Sigmoid colon (tissue), 4 donors: ENCODE measurements around the gene ZFP90.

Experiments used
- EP300 ChIP-seq, 4 donors: sonication (generic); formaldehyde crosslinking; IDR thresholded peaks; one replicate each; pipeline ENCODE4 v1.6.1; 2017; ENCODE audit warnings: antibody characterized with exemption in 4 of 4
- POLR2A ChIP-seq, 2 donors: fragments of 450-650 bp; IDR thresholded peaks; one replicate each; pipeline ENCODE4 v1.6.1; 2016; ENCODE audit warnings: antibody characterized with exemption in 2 of 2, mild to moderate bottlenecking in 2 of 2, moderate library complexity in 2 of 2
- POLR2AphosphoS5 ChIP-seq, 4 donors: sonication (generic); formaldehyde crosslinking; IDR thresholded peaks; one replicate each; pipeline ENCODE4 v1.6.1; 2017; ENCODE audit warnings: antibody characterized with exemption in 4 of 4
- TF ChIP-seq, protein P1 (sequence below), 4 experiments: fragments of 450-650 bp in 3 of 4; fragments of 200-600 bp in 1 of 4; IDR thresholded peaks; one replicate each; pipeline ENCODE4 v1.5.1; 2016 to 2019; ENCODE audit warnings: antibody characterized with exemption in 4 of 4, mild to moderate bottlenecking in 3 of 4, moderate library complexity in 2 of 4

DNA sequence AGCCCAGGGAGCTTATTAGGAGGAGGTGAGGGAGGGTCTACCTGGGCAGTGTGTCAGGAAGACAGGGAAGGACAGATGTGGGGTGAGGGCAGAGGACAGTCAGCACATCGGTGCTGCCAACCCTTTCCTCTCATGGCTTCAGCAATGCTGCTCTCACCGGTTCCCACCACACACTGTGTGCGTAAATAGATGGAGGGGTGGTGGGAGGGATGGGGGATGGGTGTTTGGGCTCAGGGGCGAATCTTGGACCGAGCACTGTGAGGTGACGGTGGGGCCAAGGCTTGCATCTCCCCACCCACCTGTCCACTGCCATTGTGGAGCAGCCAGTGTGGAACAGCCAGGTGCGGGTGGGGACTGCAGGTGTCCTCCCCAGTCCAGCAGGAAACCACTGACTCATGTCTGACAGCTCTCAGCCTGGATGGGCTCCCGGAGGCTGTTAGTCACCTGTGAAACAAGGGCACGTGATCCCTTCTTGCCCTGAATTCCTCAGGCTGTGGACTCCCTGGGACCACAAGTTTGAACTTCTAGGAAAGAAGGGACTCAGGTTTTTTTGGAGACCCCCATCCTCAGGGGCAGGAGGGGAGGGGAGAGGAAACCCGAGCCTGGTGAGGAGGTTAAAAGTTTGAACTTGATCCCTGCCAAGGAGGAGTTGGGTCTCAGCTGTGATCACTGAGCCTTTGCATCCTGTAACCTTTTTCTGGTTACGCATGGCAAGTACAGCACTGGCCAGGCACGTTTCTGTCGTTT is 48.1 kb upstream of the ZFP90 start:
- TF ChIP-seq EP300 (IDR thresholded peaks at IDR 0.05), result no peak
- TF ChIP-seq, protein P1, sequence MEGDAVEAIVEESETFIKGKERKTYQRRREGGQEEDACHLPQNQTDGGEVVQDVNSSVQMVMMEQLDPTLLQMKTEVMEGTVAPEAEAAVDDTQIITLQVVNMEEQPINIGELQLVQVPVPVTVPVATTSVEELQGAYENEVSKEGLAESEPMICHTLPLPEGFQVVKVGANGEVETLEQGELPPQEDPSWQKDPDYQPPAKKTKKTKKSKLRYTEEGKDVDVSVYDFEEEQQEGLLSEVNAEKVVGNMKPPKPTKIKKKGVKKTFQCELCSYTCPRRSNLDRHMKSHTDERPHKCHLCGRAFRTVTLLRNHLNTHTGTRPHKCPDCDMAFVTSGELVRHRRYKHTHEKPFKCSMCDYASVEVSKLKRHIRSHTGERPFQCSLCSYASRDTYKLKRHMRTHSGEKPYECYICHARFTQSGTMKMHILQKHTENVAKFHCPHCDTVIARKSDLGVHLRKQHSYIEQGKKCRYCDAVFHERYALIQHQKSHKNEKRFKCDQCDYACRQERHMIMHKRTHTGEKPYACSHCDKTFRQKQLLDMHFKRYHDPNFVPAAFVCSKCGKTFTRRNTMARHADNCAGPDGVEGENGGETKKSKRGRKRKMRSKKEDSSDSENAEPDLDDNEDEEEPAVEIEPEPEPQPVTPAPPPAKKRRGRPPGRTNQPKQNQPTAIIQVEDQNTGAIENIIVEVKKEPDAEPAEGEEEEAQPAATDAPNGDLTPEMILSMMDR (IDR thresholded peaks at IDR 0.05), result no peak
- no peak for TF ChIP-seq POLR2A (IDR thresholded peaks at IDR 0.05)
- TF ChIP-seq POLR2AphosphoS5 (IDR thresholded peaks at IDR 0.05), result no peak
